GM21528 (cell line): ENCODE data around the gene SNTN.
"Not testable (repeated sequence)": the region's sequence is repeated elsewhere in the genome, so short reads cannot be mapped to it uniquely, and the experiment has no call there.

ENCODE experiments used
- ATAC-seq: cut with Tn5 transposase; IDR thresholded peaks from one replicate; pipeline ENCODE4 v1.9.1; 2021; ENCODE audit warnings: mild to moderate bottlenecking, moderate library complexity; ENCODE audit not compliant: unreplicated experiment, low FRiP score

Gene SNTN

DNA sequence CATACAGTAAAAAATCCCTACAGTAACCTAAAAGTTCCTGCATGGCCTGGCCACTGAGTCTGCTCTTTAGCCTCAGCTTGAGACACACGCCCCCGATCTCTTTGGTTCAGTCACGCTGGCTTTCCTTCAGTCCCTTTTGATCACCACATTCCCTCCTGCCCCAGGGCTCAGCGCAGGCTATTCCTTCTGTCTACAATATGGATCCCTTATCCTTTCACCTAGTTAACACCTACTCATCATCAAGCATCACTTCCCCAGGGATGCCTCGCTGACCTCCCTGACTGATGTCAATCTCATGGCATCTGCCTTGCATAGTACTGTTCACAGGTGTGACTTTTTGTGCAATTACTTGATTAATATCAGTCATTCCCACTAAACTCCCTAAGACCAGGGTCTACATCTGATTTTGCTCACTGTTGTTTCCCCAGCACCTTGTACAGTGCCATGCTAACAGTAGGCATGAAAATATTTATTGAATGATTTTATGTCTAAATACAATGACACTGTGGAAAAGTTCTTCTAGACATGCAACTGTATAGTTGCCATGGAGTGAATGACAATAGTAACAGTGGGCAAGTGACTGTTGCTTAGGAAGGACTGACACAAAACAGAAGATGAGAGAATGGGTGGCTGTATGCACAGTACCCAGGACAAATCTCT lies at the start of gene SNTN:
SNTN (plus strand) TSS at position 610 of the 660 bp plus-strand sequence; CDS start at position 623, 13 bp downstream.
- no peak for ATAC-seq

GRCh38 chr3:63607716-63608115 lies 44.8 kb upstream of the SNTN start:
- no peak for ATAC-seq

DNA sequence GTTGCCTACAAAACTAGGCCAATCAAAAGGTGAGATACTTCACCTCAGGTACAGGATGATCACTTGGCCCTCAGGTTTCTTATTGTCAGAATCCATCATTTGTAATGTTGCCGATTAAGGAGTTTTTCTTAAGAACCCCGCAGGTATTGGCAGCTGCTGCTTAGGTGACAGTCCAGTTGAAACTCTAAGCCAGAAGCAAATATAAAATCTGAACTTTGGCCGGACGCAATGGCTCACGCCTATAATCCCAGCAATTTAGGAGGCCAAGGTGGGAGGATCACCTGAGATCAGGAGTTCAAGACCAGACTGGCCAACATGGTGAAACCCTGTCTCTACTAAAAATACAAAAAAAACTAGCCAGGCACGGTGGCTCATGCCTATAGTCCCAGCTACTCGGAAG lies 43.1 kb upstream of the SNTN start:
- ATAC-seq, result no peak

DNA sequence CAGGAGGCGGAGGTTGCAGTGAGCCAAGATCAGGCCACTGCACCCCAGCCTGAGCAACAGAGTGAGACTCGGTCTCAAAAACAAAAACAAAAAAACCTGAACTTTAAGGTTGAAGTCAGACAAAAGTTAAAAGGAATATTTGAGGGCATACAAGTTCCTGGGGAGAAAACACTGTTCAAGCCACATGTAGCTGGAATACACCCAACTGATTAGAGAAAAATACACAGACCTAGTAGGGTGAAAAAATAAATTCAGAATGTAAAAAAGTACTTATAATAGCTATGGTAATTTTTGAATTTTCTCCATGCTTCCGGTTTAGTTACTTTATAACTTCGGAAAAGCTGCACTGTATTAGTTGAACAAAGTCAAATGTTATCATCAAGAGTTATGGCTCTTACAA lies 42.6 kb upstream of the SNTN start:
- ATAC-seq, result no peak

DNA sequence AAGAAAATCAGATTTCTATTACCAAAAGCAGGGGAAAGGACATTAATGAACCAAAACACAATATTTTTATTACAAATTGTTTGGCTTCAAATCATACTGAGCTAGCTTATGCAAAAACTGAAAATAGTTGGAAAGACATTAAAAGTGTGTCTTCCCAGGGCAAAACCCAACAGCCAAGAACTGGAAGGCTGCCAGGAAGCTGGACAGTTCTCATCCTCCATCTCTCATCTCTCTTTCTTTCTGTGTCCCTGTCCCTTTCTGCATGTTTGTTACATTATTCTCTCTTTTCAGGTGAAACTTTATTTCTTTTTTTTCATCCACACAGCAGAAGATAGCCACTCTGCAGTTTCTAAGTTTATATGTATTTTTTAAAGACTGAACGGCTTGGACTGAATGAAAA lies 41.1 kb upstream of the SNTN start:
- no peak for ATAC-seq

GRCh38 chr3:63613561-63613960 lies 38.9 kb upstream of the SNTN start:
- no peak for ATAC-seq

DNA sequence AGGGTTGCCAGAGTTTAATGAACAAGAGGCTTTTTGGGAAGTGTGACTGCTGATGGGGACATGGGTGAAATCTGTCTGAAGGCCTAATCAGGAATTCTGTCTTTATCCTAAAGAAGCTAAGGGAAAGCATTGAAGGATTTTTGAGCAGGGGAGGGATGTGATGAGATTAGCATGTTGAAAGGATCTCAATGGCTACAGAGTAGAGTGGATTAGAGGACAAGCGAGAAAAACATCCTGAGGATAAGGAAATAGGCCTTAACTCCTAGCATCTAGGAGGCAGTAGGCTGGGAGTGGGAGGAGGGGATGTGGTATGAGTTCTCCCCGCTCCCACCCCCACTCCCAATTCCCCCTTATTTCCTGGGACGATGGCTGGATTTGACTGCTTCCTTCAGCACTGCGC lies 35.1 kb upstream of the SNTN start:
- no peak for ATAC-seq

DNA sequence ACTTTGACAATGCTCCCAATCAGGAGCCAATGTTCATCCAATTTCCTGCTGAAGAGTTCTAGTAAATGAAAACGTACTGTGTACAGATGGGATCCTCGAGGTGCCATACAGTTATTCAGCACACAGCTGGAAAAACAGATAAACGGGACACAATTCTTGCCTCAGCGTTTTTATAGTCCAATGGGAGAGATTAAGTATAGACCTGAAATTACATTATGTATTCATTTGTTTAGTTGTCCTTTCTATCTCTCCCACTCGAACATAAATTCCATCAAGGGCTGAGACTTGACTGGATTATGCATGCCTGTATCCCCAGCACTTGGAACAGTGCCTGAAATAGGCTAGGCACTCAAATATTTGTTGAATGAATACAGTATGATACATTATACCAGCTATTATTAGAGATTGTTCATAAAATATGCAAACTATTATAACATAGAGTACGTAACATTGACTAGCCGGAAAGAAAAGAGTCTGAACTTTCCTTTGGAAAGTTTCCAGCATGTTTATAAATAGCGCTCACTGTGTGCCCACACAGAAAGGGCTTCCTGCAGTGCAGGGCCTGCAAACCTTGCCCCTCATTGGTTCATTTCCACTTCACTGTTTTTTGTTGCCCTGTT lies 27.4 kb upstream of the SNTN start:
- no peak for ATAC-seq

DNA sequence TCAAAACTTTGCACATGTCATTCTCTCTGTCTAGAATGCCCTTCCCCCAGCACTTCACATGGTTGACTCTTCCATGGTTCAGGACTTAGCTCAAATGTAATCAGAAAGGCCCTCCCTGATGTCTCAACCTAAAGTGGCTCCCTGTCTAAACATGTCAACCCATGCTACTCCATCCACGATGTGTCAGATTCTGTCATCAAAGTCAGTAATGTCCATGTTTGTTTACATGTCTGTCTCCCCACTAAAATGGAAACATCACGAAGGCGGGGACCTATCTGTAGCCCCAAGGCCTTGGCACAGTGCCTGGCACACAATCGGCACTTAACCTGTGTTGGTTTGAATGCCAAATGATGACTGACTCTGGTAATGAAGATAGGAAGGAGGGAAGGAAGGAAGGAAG lies 20.8 kb upstream of the SNTN start:
- no peak for ATAC-seq

DNA sequence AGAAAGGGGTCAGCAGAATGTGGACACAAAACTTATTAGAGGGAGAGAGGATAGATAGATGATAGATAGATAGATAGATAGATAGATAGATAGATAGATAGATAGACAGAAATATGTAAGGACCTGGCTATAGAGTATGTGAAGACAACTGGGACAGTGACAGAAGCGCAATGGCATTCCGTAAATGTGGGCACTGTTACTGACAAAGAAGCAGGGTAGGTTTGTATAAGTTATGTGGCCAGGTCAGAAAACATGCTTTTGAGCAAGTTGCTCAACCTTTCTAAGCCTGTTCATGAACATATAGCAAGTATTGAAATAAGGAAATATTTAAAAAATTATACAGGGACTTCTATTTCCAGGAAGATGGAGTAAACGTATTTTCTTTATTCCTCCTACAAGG lies 17.3 kb upstream of the SNTN start:
- ATAC-seq, result no peak

DNA sequence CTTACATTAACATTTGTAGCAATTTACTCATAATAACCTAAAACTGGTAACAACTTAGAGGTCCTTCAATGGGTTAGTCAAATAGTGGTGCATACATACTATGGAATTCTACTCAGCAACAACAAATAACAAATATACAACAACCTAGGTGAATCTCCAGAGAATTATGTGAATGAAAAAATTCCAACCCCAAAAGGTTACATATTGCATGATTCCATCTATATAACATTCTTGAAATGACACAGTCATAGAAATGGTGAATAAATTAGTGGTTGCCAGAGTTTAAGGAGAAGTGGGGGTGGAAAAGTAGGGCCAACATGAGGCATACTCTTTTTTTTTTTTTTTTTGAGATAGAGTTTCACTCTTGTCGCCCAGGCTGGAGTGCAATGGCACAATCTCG lies 12.7 kb upstream of the SNTN start:
- ATAC-seq, result no peak

- ATAC-seq, result no peak
Measured at GRCh38 chr3:63642488-63642887, 10.0 kb upstream of the SNTN start.

DNA sequence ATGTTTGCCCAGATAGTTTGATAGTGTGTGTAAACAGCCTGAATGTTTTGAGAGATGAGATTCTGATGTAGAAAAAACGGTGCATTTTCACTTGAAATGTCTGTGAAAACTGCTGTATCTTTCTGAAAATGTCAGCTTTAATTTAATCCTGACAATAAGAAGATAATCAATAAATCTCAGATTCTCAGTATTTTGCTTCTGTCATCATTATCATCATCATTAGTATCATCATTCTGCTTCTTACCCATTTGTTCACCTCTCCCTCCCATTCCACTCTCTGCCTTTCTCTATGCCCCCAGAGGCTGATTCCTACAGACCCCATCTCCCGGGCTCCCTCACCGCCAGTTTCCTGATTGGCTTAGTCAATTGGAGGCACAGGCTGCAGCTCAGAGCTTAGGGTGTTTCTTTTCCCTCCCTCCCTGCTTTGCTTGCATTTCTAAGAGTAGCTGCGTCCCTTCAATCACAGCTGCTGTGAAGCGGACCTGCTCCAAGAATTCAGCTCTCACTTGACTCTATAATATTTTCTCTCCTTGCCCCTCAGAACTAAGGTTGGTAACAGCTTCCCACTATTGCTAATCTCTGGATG lies 8.2 kb upstream of the SNTN start:
- no peak for ATAC-seq

DNA sequence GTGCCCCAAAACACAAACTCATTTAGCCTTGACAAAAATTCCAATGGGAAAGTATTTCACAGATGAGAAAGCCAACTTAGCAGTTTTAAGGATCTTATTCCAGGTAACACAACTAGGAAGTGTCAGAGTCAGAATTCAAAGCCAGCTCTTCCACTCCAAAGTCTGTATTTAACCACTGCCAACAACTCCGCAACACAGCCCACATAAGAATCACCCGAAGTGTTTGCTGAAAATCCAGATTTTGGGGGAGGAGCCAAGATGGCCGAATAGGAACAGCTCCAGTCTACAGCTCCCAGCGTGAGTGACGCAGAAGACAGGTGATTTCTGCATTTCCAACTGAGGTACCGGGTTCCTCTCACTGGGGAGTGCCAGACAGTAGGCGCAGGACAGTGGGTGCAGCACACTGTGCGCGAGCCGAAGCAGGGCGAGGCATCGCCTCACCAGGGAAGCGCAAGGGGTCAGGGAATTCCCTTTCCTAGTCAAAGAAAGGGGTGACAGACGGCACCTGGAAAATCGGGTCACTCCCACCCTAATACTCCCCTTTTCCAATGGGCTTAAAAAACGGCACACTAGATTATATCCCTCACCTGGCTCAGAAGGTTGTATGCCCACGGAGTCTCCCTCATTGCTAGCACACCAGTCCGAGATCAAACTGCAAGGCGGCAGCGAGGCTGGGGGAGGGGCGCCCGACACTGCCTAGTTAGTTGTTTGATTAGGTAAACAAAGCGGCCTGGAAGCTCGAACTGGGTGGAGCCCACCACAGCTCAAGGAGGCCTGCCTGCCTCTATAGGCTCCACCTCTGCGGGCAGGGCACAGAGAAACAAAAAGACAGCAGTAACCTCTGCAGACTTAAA lies 7.3 kb upstream of the SNTN start:
- ATAC-seq, result not testable (repeated sequence)

GRCh38 chr3:63654211-63654610 lies 1.7 kb downstream of the SNTN start:
- no peak for ATAC-seq

DNA sequence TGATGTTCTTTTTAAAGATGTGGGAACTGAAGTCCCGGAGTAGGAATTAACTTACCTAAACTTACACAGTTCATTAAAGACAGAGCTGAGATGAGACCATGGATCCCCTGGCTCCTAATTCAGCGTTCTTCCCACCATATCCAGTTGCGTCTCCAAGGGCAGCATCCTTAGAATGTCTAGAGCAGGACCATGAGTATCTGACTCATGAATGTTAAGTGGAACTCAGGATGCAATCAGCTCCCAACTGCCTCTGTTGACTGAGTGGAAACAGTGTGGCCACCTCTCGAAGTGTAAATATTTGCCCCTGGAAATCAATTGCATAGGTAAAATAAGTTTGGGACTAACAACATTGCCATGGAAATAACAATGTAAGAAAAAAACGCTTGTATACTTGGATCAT lies 2.5 kb downstream of the SNTN start:
- ATAC-seq, result no peak

GRCh38 chr3:63655519-63655918 lies 3.0 kb downstream of the SNTN start:
- ATAC-seq, result no peak

- ATAC-seq, result no peak
Measured at GRCh38 chr3:63656786-63657185, 4.3 kb downstream of the SNTN start.

DNA sequence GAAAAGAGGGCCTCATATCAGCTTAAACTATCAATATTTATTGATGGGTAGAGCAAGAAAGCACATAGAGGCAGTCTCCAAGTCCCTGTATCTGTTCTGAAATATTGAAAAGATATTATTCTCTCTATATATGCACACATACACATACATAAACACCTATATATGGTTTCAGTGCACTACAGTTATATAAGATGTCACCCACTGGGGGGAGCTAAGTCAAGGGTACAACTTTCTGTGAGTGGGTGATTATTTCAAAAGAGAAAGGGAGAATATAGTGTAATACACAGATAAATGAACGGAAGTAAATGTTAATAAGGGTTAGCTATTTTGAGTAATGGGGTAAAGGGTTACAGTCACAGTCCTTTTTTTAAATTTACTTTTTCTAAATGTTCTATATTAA lies 8.8 kb downstream of the SNTN start:
- no peak for ATAC-seq

DNA sequence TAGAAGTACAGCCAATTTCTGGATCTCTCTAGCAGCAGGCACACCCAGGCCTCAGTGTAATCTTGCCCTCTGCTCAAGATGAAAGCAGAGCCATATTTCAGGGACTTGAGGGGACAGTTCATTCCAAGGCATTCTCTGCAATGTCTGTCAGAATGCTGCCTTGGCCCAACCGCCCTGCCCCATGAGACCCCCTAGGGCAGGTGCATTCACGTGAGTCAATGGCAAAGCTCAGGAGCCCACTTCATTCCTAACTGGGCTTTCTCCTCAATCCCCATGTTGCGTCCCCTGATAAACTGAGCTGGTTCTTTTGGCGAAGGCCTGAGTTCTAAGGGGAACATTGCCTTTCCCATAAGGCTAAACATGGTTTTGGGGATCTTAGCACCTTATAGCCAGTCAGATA lies 9.5 kb downstream of the SNTN start:
- ATAC-seq, result no peak

DNA sequence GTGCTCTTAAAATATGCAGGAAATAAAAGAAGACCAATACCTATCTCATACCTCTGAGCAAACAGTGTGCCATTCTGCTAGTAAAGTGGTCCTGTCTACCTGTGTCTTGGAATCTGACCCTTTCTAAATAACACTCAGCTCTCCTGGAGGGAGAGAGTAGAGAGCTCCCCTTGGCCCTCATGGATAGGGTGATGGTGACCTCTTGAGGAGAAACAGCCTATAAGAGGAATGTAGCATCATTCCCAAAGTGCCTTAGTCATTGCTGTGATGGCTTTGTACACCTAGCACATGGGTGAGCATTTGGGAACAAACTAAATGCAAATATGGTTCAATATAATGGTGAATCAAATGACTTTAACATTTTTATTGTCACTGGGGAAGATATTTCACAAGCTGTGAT lies 10.0 kb downstream of the SNTN start:
- no peak for ATAC-seq
